Transverse colon (tissue), 3 donors: Measurements from ENCODE around the gene PTH2.
A peak's percentile ranks its signal among the peaks of the same experiment; 100 is the strongest.

ENCODE experiments used
- EP300 ChIP-seq: sonication (generic); formaldehyde crosslinking; IDR thresholded peaks from one replicate; pipeline ENCODE4 v1.6.1; 2017; ENCODE audit warnings: antibody characterized with exemption, low read depth
- POLR2A ChIP-seq: fragments of 450-650 bp; IDR thresholded peaks from one replicate; pipeline ENCODE4 v1.6.1; 2016; ENCODE audit warnings: antibody characterized with exemption, mild to moderate bottlenecking, moderate library complexity
- TF ChIP-seq, protein P1 (sequence below), 5 experiments: fragments of 200-600 bp in 3 of 5; fragments of 450-650 bp in 2 of 5; sonication (generic) in 3 of 5; IDR thresholded peaks; 1 replicate in 2 of 5; 2 replicates in 3 of 5; pipeline ENCODE4 v1.5.1; 2016 to 2017; ENCODE audit warnings: antibody characterized with exemption in 5 of 5, inconsistent platforms in 3 of 5, mild to moderate bottlenecking in 2 of 5, moderate library complexity in 1 of 5

DNA sequence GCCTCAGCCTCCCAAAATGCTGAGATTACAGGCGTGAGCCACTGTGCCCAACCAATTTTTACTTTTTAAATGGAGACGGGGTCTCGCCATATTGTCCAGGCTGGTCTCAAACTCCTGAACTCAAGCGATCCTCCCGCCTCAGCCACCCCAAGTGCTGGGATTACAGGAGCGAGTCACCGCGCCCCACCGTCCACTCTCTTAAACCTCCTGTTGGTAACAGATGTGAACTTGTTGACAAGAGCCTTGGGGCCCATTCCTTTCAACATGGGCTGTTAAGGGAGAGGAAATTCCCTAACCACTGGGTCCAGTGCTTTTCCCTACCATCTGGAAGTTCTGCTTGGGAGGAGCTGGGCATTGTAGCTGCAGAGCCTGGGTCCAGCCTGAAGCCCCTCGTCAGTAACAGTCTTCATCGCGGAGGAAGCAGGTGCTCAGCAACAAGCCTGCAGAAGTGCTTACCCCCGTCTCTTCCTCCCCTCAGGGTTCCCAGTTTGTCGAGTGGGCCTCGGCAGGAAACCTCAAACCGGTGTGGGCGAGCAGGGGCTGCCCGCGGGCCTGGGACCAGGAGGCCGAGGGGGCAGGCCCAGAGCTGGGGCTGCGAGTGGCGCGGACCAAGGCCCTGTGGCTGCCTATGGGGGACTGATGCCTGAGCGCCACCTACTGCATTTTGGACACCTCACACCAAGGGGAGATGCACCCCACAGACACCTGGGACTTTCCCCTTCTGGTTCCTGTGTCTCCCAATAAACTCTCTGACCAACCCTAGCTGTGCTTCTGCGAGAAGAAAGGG lies 46.8 kb upstream of the PTH2 start:
- TF ChIP-seq, protein P1, sequence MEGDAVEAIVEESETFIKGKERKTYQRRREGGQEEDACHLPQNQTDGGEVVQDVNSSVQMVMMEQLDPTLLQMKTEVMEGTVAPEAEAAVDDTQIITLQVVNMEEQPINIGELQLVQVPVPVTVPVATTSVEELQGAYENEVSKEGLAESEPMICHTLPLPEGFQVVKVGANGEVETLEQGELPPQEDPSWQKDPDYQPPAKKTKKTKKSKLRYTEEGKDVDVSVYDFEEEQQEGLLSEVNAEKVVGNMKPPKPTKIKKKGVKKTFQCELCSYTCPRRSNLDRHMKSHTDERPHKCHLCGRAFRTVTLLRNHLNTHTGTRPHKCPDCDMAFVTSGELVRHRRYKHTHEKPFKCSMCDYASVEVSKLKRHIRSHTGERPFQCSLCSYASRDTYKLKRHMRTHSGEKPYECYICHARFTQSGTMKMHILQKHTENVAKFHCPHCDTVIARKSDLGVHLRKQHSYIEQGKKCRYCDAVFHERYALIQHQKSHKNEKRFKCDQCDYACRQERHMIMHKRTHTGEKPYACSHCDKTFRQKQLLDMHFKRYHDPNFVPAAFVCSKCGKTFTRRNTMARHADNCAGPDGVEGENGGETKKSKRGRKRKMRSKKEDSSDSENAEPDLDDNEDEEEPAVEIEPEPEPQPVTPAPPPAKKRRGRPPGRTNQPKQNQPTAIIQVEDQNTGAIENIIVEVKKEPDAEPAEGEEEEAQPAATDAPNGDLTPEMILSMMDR (IDR thresholded peaks at IDR 0.05): peak in 2 of 5 experiments; percentile 14 to 35
- TF ChIP-seq EP300 (no peak), POLR2A (no peak)
